Omental fat pad (tissue), 4 donors: ENCODE results near the gene KMT2D. TPM values are rescaled to one million over a fixed set of nuclear protein-coding genes. Genes with fewer than 3 reads are reported as not detected.

Experiments
- ATAC-seq: fragments of 150-250 bp; one replicate; pipeline ENCODE4 v1.9.1; 2016; ENCODE audit warnings: mild to moderate bottlenecking, moderate library complexity; ENCODE audit not compliant: low FRiP score
- DNase-seq: peaks from one replicate; pipeline ENCODE4 v3.0.0-alpha.2; 2019; ENCODE audit warnings: low spot score
- CTCF ChIP-seq, 3 donors: fragments of 450-650 bp; IDR thresholded peaks; one replicate each; pipeline ENCODE4 v1.5.1; 2016 to 2017; ENCODE audit warnings: antibody characterized with exemption in 3 of 3, mild to moderate bottlenecking in 3 of 3, moderate library complexity in 2 of 3
- total RNA-seq, 4 donors: library from RNA; depleted of rRNA; stranded (reverse); fragments of >200 nt; gene quantifications; one replicate each; pipeline ENCODE4 v1.1.0, GENCODE V29; 2016

KMT2D gene
- total RNA-seq, 4 donors from 2014 or later: 31.2 to 87.0 (median 49.0) TPM

GRCh38 chr12:49058366-49059044 lies 2.1 kb downstream of the KMT2D start:
- TF ChIP-seq CTCF (IDR thresholded peaks at IDR 0.05): no peak
- DNase-seq (no peak), ATAC-seq (no peak)

- DNase-seq: no peak
- ATAC-seq: no peak
- TF ChIP-seq CTCF (IDR thresholded peaks at IDR 0.05): no peak
Measured at GRCh38 chr12:49057888-49058287, 2.7 kb downstream of the KMT2D start.

GRCh38 chr12:49055978-49056754 lies 4.4 kb downstream of the KMT2D start:
- ATAC-seq (peak; percentile 24), DNase-seq (no peak)
- no peak for TF ChIP-seq CTCF (IDR thresholded peaks at IDR 0.05)

- TF ChIP-seq CTCF (IDR thresholded peaks at IDR 0.05): no peak
- DNase-seq (no peak), ATAC-seq (no peak)
Measured at GRCh38 chr12:49055092-49055491, 5.5 kb downstream of the KMT2D start.

GRCh38 chr12:49054524-49054923 lies 6.1 kb downstream of the KMT2D start:
- no peak for ATAC-seq
- no peak for DNase-seq
- no peak for TF ChIP-seq CTCF (IDR thresholded peaks at IDR 0.05)

- ATAC-seq: no peak
Measured at GRCh38 chr12:49054096-49054495, 6.5 kb downstream of the KMT2D start.

More at GRCh38 chr12:49054096-49054495, 6.5 kb downstream of the KMT2D start:
- DNase-seq: no peak
- no peak for TF ChIP-seq CTCF (IDR thresholded peaks at IDR 0.05)
